Fibroblast of pulmonary artery (primary cell): ENCODE measurements around the gene ALB.

ENCODE experiments used
- DNase-seq: peaks from one replicate; pipeline ENCODE4 v3.0.0-alpha.2; 2010; ENCODE audit warnings: low read depth
- H3K4me3 ChIP-seq: replicated peaks from 2 replicates; pipeline ENCODE4 v1.5.1; 2011; ENCODE audit warnings: low read depth, mild to moderate bottlenecking, control low read depth, low read length, moderate library complexity
- TF ChIP-seq, protein P1 (sequence below): IDR thresholded peaks from 2 replicates; pipeline ENCODE4 v1.5.1; 2011; ENCODE audit warnings: mild to moderate bottlenecking, control low read depth, low read length, inconsistent platforms; ENCODE audit errors: missing control alignments

Gene ALB

DNA sequence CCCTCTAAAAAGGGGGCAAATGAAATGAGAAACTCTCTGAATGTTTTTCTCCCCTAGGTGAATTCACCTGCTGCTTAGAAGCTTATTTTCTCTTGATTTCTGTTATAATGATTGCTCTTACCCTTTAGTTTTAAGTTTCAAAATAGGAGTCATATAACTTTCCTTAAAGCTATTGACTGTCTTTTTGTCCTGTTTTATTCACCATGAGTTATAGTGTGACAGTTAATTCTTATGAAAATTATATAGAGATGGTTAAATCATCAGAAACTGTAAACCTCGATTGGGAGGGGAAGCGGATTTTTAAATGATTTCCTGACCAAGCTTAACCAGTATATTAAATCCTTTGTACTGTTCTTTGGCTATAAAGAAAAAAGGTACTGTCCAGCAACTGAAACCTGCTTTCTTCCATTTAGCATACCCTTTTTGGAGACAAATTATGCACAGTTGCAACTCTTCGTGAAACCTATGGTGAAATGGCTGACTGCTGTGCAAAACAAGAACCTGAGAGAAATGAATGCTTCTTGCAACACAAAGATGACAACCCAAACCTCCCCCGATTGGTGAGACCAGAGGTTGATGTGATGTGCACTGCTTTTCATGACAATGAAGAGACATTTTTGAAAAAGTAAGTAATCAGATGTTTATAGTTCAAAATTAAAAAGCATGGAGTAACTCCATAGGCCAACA lies 4.2 kb downstream of the ALB start:
- no peak for DNase-seq
- TF ChIP-seq, protein P1, sequence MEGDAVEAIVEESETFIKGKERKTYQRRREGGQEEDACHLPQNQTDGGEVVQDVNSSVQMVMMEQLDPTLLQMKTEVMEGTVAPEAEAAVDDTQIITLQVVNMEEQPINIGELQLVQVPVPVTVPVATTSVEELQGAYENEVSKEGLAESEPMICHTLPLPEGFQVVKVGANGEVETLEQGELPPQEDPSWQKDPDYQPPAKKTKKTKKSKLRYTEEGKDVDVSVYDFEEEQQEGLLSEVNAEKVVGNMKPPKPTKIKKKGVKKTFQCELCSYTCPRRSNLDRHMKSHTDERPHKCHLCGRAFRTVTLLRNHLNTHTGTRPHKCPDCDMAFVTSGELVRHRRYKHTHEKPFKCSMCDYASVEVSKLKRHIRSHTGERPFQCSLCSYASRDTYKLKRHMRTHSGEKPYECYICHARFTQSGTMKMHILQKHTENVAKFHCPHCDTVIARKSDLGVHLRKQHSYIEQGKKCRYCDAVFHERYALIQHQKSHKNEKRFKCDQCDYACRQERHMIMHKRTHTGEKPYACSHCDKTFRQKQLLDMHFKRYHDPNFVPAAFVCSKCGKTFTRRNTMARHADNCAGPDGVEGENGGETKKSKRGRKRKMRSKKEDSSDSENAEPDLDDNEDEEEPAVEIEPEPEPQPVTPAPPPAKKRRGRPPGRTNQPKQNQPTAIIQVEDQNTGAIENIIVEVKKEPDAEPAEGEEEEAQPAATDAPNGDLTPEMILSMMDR = no peak
- H3K4me3 ChIP-seq = no peak overlapping the region

DNA sequence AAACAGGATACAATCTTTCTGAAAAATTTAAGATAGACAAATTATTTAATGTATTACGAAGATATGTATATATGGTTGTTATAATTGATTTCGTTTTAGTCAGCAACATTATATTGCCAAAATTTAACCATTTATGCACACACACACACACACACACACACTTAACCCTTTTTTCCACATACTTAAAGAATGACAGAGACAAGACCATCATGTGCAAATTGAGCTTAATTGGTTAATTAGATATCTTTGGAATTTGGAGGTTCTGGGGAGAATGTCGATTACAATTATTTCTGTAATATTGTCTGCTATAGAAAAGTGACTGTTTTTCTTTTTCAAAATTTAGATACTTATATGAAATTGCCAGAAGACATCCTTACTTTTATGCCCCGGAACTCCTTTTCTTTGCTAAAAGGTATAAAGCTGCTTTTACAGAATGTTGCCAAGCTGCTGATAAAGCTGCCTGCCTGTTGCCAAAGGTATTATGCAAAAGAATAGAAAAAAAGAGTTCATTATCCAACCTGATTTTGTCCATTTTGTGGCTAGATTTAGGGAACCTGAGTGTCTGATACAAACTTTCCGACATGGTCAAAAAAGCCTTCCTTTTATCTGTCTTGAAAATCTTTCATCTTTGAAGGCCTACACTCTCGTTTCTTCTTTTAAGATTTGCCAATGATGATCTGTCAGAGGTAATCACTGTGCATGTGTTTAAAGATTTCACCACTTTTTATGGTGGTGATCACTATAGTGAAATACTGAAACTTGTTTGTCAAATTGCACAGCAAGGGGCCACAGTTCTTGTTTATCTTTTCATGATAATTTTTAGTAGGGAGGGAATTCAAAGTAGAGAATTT lies 5.2 kb downstream of the ALB start:
- no peak for DNase-seq
- TF ChIP-seq, protein P1 = no peak
- H3K4me3 ChIP-seq = no peak overlapping the region

DNA sequence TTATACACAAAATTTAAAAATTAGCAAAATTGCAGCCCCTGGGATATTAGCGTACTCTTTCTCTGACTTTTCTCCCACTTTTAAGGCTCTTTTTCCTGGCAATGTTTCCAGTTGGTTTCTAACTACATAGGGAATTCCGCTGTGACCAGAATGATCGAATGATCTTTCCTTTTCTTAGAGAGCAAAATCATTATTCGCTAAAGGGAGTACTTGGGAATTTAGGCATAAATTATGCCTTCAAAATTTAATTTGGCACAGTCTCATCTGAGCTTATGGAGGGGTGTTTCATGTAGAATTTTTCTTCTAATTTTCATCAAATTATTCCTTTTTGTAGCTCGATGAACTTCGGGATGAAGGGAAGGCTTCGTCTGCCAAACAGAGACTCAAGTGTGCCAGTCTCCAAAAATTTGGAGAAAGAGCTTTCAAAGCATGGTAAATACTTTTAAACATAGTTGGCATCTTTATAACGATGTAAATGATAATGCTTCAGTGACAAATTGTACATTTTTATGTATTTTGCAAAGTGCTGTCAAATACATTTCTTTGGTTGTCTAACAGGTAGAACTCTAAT lies 6.0 kb downstream of the ALB start:
- no peak overlapping the region for H3K4me3 ChIP-seq
- TF ChIP-seq, protein P1 = no peak
- DNase-seq = no peak

DNA sequence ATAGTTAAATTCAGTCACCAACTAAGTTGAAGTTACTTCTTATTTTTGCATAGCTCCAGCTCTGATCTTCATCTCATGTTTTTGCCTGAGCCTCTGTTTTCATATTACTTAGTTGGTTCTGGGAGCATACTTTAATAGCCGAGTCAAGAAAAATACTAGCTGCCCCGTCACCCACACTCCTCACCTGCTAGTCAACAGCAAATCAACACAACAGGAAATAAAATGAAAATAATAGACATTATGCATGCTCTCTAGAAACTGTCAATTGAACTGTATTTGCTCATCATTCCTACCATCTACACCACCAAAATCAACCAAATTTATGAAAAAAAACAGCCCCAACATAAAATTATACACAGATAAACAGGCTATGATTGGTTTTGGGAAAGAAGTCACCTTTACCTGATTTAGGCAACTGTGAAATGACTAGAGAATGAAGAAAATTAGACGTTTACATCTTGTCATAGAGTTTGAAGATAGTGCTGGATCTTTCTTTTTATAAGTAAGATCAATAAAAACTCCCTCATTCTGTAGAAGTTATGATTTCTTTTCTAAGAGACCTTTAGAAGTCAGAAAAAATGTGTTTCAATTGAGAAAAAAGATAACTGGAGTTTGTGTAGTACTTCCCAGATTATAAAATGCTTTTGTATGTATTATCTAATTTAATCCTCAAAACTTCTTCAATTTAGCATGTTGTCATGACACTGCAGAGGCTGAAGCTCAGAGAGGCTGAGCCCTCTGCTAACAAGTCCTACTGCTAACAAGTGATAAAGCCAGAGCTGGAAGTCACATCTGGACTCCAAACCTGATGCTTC lies 7.0 kb downstream of the ALB start:
- DNase-seq = no peak
- TF ChIP-seq, protein P1 = no peak
- H3K4me3 ChIP-seq = no peak overlapping the region

DNA sequence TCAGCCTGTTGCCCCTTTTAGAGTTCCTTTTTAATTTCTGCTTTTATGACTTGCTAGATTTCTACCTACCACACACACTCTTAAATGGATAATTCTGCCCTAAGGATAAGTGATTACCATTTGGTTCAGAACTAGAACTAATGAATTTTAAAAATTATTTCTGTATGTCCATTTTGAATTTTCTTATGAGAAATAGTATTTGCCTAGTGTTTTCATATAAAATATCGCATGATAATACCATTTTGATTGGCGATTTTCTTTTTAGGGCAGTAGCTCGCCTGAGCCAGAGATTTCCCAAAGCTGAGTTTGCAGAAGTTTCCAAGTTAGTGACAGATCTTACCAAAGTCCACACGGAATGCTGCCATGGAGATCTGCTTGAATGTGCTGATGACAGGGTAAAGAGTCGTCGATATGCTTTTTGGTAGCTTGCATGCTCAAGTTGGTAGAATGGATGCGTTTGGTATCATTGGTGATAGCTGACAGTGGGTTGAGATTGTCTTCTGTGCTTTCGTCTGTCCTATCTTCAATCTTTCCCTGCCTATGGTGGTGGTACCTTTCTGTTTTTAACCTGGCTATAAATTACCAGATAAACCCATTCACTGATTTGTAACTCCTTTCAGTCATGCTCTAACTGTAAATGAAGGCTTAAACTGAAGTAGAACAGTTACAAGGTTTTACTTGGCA lies 7.8 kb downstream of the ALB start:
- H3K4me3 ChIP-seq = no peak overlapping the region
- no peak for DNase-seq
- TF ChIP-seq, protein P1 = no peak

DNA sequence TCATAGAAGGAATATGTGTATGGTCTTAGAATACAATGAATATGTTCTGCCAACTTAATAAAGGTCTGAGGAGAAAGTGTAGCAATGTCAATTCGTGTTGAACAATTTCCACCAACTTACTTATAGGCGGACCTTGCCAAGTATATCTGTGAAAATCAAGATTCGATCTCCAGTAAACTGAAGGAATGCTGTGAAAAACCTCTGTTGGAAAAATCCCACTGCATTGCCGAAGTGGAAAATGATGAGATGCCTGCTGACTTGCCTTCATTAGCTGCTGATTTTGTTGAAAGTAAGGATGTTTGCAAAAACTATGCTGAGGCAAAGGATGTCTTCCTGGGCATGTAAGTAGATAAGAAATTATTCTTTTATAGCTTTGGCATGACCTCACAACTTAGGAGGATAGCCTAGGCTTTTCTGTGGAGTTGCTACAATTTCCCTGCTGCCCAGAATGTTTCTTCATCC lies 9.2 kb downstream of the ALB start:
- TF ChIP-seq, protein P1 = no peak
- H3K4me3 ChIP-seq = no peak overlapping the region
- no peak for DNase-seq
